HepG2 (cell line): ENCODE measurements around the gene RAB40C. TPM values are rescaled to one million over a fixed set of nuclear protein-coding genes. Genes with fewer than 3 reads are reported as not detected.

Source experiments
- ATF1 ChIP-seq: IDR thresholded peaks from 2 replicates; pipeline ENCODE4 v1.6.1; 2016; ENCODE audit warnings: mild to moderate bottlenecking, control low read depth
- ATF7 ChIP-seq, 2 experiments: fragments of 450-650 bp in 1 of 2; sonication (generic) in 1 of 2; formaldehyde crosslinking in 1 of 2; IDR thresholded peaks; 2 replicates each; pipeline versions ENCODE4 v1.4.0 to v1.6.1; 2016 to 2020; ENCODE audit warnings: antibody characterized with exemption in 1 of 2, mild to moderate bottlenecking in 1 of 2, missing genetic modification reagents in 1 of 2
- BCL6 ChIP-seq: IDR thresholded peaks from 2 replicates; pipeline ENCODE4 v1.6.1; 2016; ENCODE audit warnings: missing genetic modification reagents, missing compliant biosample characterization
- FOSL2 ChIP-seq: sonication (generic); formaldehyde crosslinking; IDR thresholded peaks from 2 replicates; pipeline ENCODE4 v1.4.0; 2020; ENCODE audit warnings: missing genetic modification reagents
- GATAD2A ChIP-seq: IDR thresholded peaks from 2 replicates; pipeline ENCODE4 v1.6.1; 2016
- GZF1 ChIP-seq: sonication (generic); formaldehyde crosslinking; IDR thresholded peaks from 2 replicates; pipeline ENCODE4 v1.5.1; 2020; ENCODE audit warnings: mild to moderate bottlenecking, missing genetic modification reagents
- KLF13 ChIP-seq: sonication (generic); formaldehyde crosslinking; IDR thresholded peaks from 2 replicates; pipeline ENCODE4 v1.4.0; 2020; ENCODE audit warnings: mild to moderate bottlenecking, missing genetic modification reagents
- NR2F2 ChIP-seq: IDR thresholded peaks from 2 replicates; pipeline ENCODE4 v1.6.1; 2012; ENCODE audit warnings: low read depth, inconsistent platforms, borderline replicate concordance
- RBM39 ChIP-seq: fragments of 200-400 bp; formaldehyde crosslinking; IDR thresholded peaks from one replicate; pipeline ENCODE4 v1.6.1; 2018; ENCODE audit warnings: antibody characterized with exemption, mild to moderate bottlenecking, low read depth, low read length; ENCODE audit not compliant: poor library complexity, severe bottlenecking
- SETDB1 ChIP-seq: sonication (generic); formaldehyde crosslinking; IDR thresholded peaks from 2 replicates; pipeline ENCODE4 v1.5.1; 2020; ENCODE audit warnings: missing genetic modification reagents, mild to moderate bottlenecking, borderline replicate concordance
- SMC3 ChIP-seq: IDR thresholded peaks from 2 replicates; pipeline ENCODE4 v1.6.1; 2011; ENCODE audit warnings: low read length, improper control_type of control experiment
- SNAPC2 ChIP-seq: sonication (generic); formaldehyde crosslinking; IDR thresholded peaks from 2 replicates; pipeline ENCODE4 v1.8.1; 2022; ENCODE audit warnings: mild to moderate bottlenecking, missing genetic modification reagents
- SOX5 ChIP-seq: IDR thresholded peaks from 2 replicates; pipeline ENCODE4 v1.6.1; 2016; ENCODE audit warnings: borderline replicate concordance
- TCF7 ChIP-seq: sonication (generic); IDR thresholded peaks from 2 replicates; pipeline ENCODE4 v1.6.1; 2016; ENCODE audit warnings: antibody characterized with exemption, low read depth
- THAP11 ChIP-seq: IDR thresholded peaks from 2 replicates; pipeline ENCODE4 v1.6.1; 2016; ENCODE audit warnings: missing biosample characterization, missing genetic modification reagents
- ZNF264 ChIP-seq: sonication (generic); formaldehyde crosslinking; IDR thresholded peaks from 2 replicates; pipeline ENCODE4 v1.4.0; 2020; ENCODE audit warnings: missing genetic modification reagents
- ZNF329 ChIP-seq: sonication (generic); formaldehyde crosslinking; IDR thresholded peaks from 2 replicates; pipeline ENCODE4 v1.9.0; 2021; ENCODE audit warnings: low read depth, mild to moderate bottlenecking, missing genetic modification reagents
- ZNF451 ChIP-seq: sonication (generic); formaldehyde crosslinking; IDR thresholded peaks from 2 replicates; pipeline ENCODE4 v1.5.0; 2020; ENCODE audit warnings: mild to moderate bottlenecking, missing genetic modification reagents
- ZNF556 ChIP-seq: sonication (generic); formaldehyde crosslinking; IDR thresholded peaks from 2 replicates; pipeline ENCODE4 v1.4.0; 2020; ENCODE audit warnings: mild to moderate bottlenecking, missing genetic modification reagents, borderline replicate concordance
- ZNF724P ChIP-seq: sonication (generic); formaldehyde crosslinking; IDR thresholded peaks from 2 replicates; pipeline ENCODE4 v1.8.0; 2022; ENCODE audit warnings: missing genetic modification reagents, borderline replicate concordance
- ZNF780A ChIP-seq: sonication (generic); formaldehyde crosslinking; IDR thresholded peaks from 2 replicates; pipeline ENCODE4 v1.8.0; 2022; ENCODE audit warnings: mild to moderate bottlenecking, missing genetic modification reagents, moderate library complexity
- ZSCAN30 ChIP-seq: sonication (generic); formaldehyde crosslinking; IDR thresholded peaks from 2 replicates; pipeline ENCODE4 v1.5.0; 2020; ENCODE audit warnings: mild to moderate bottlenecking, missing genetic modification reagents
- polyA plus RNA-seq, 8 experiments: library from polyadenylated mRNA; depleted of rRNA in 3 of 8; stranded (reverse) in 7 of 8; unstranded in 1 of 8; fragments of >200 nt; fragmentation: Illumina TruSeq in 4 of 8; extraction: Trizol in 4 of 8; gene quantifications; 2 replicates each; pipeline versions ENCODE4 v1.2.1 to v1.2.3, GENCODE V29; 2011 to 2016; ENCODE audit warnings: low read depth in 4 of 8, missing spikeins in 1 of 8, mixed read lengths in 1 of 8; ENCODE audit not compliant: insufficient read depth in 1 of 8
- total RNA-seq, 5 experiments: library from RNA; depleted of rRNA; stranded (reverse); fragments of >200 nt; fragmentation: Illumina TruSeq; extraction: Trizol; gene quantifications; 2 replicates each; pipeline ENCODE4 v1.2.3, GENCODE V29; 2016; ENCODE audit warnings: low read depth in 1 of 5
- TF ChIP-seq, protein P1 (sequence below): sonication (generic); formaldehyde crosslinking; IDR thresholded peaks from 2 replicates; pipeline ENCODE4 v1.5.0; 2020; ENCODE audit warnings: mild to moderate bottlenecking, missing genetic modification reagents, borderline replicate concordance
- TF ChIP-seq, protein P2 (sequence below): sonication (generic); formaldehyde crosslinking; conservative IDR thresholded peaks from 2 replicates; pipeline ENCODE4 v1.4.0; 2020; ENCODE audit warnings: missing genetic modification reagents
- TF ChIP-seq, protein P3 (sequence below): sonication (generic); formaldehyde crosslinking; conservative IDR thresholded peaks from 2 replicates; pipeline ENCODE4 v1.8.0; 2022; ENCODE audit warnings: mild to moderate bottlenecking, moderate library complexity, missing genetic modification reagents

RAB40C gene
- total and polyA plus RNA-seq, 2 of the 13 experiments (the other 11 are each of a cell fraction or from before 2014, with no cell fraction given), result 7.7 to 11.5 TPM

DNA sequence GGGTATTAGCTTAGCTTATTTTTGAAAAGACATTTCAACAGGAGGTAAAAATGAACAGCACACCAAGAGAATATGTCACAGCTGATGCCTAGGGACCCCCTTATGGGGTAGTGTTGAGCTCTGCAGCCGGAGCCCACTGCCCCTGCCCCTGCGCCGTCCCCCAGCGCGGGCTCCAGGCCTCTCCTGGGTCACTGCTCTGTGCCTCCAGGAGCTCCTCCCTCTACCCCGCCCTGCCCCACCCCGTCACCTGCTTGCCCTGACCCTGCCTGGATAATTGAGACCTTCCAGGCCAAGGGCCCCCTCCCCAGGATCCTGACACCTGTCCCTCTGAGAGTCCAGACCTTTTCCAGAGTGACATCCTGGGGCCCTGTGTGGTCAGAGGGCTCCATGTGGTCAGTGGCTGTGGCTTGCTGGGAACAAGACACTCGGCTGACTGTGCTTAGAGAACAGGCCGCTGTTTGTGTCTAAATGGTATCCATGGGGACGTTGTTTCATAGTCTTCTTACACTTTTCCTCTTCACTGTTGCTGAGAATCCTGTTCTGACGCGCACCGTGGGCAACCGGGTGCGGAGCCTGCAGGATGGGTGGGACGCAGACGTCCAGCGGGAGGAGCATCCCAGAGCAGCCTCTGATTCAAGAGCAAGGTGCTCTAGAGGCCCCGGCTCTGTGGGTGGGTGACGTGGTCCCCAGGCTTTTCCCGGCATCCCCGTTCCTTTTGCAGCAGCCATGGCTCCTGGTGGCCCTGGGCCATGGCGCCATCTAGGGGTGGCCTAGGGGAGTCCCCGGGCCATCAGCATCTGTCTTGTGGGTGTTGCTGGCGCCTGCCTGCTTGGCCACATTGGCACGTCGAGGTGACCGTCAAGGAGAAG lies 20.9 kb downstream of the RAB40C start (continued):
- TF ChIP-seq ZNF264 (CRISPR knock-in tag), result no peak
- peak; percentile 60 for TF ChIP-seq GATAD2A (CRISPR knock-in tag)
- no peak for TF ChIP-seq ZNF451
- peak; percentile 36; the same call in 1 of the 2 replicates for TF ChIP-seq SMC3
- TF ChIP-seq BCL6 (CRISPR knock-in tag), result peak; percentile 35
- no peak for TF ChIP-seq SNAPC2 (CRISPR knock-in tag)
- no peak for TF ChIP-seq ZSCAN30 (CRISPR knock-in tag)
- peak; percentile 77 for TF ChIP-seq THAP11
- TF ChIP-seq SOX5 (CRISPR knock-in tag), result no peak
- no peak for TF ChIP-seq ZNF556 (CRISPR knock-in tag)
- TF ChIP-seq ATF7 (IDR thresholded peaks at IDR 0.05), result no peak
- TF ChIP-seq ATF7 (CRISPR knock-in tag; IDR thresholded peaks at IDR 0.05), result no peak
- 0 out of 2 replicates have a peak, but pooled peaks have one; percentile 15 for TF ChIP-seq NR2F2
- TF ChIP-seq ZNF724P (CRISPR knock-in tag), result no peak
- TF ChIP-seq ATF1 (CRISPR knock-in tag), result no peak
- TF ChIP-seq, protein P1, sequence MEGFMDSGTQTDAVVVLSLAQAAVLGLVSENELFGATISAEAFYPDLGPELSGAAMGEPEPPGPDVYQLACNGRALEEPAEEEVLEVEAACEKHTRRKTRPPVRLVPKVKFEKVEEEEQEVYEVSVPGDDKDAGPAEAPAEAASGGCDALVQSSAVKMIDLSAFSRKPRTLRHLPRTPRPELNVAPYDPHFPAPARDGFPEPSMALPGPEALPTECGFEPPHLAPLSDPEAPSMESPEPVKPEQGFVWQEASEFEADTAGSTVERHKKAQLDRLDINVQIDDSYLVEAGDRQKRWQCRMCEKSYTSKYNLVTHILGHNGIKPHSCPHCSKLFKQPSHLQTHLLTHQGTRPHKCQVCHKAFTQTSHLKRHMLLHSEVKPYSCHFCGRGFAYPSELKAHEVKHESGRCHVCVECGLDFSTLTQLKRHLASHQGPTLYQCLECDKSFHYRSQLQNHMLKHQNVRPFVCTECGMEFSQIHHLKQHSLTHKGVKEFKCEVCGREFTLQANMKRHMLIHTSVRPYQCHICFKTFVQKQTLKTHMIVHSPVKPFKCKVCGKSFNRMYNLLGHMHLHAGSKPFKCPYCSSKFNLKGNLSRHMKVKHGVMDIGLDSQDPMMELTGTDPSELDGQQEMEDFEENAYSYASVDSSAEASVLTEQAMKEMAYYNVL, result peak; percentile 52; the same call in 1 of the 2 replicates
- no peak for TF ChIP-seq GZF1
- TF ChIP-seq, protein P2, sequence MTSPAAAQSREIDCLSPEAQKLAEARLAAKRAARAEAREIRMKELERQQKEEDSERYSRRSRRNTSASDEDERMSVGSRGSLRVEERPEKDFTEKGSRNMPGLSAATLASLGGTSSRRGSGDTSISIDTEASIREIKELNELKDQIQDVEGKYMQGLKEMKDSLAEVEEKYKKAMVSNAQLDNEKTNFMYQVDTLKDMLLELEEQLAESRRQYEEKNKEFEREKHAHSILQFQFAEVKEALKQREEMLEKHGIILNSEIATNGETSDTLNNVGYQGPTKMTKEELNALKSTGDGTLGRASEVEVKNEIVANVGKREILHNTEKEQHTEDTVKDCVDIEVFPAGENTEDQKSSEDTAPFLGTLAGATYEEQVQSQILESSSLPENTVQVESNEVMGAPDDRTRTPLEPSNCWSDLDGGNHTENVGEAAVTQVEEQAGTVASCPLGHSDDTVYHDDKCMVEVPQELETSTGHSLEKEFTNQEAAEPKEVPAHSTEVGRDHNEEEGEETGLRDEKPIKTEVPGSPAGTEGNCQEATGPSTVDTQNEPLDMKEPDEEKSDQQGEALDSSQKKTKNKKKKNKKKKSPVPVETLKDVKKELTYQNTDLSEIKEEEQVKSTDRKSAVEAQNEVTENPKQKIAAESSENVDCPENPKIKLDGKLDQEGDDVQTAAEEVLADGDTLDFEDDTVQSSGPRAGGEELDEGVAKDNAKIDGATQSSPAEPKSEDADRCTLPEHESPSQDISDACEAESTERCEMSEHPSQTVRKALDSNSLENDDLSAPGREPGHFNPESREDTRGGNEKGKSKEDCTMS, result no peak
- TF ChIP-seq, protein P3, sequence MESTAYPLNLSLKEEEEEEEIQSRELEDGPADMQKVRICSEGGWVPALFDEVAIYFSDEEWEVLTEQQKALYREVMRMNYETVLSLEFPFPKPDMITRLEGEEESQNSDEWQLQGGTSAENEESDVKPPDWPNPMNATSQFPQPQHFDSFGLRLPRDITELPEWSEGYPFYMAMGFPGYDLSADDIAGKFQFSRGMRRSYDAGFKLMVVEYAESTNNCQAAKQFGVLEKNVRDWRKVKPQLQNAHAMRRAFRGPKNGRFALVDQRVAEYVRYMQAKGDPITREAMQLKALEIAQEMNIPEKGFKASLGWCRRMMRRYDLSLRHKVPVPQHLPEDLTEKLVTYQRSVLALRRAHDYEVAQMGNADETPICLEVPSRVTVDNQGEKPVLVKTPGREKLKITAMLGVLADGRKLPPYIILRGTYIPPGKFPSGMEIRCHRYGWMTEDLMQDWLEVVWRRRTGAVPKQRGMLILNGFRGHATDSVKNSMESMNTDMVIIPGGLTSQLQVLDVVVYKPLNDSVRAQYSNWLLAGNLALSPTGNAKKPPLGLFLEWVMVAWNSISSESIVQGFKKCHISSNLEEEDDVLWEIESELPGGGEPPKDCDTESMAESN, result no peak
- TF ChIP-seq ZNF780A (CRISPR knock-in tag), result no peak
- TF ChIP-seq SETDB1 (CRISPR knock-in tag), result no peak
- TF ChIP-seq TCF7, result no peak
- peak; percentile 53 for TF ChIP-seq FOSL2 (CRISPR knock-in tag)
- TF ChIP-seq ZNF329 (CRISPR knock-in tag), result no peak
- TF ChIP-seq RBM39, result no peak
- no peak for TF ChIP-seq KLF13
